D721Med (cell line): ENCODE results near the gene KLHL33.

Experiments
- DNase-seq: peaks from one replicate; pipeline ENCODE4 v3.0.0; 2011; ENCODE audit warnings: low spot score; ENCODE audit not compliant: insufficient read length
- FAIRE-seq: peaks from 2 replicates; lab custom pipeline; 2011; peaks lifted over from hg19 to GRCh38; lab: Jason Lieb, UNC
- CTCF ChIP-seq: IDR thresholded peaks from 2 replicates; pipeline ENCODE4 v1.5.1; 2012; ENCODE audit warnings: mild to moderate bottlenecking, control low read depth; ENCODE audit not compliant: insufficient read depth; ENCODE audit errors: missing control alignments

KLHL33 gene

DNA sequence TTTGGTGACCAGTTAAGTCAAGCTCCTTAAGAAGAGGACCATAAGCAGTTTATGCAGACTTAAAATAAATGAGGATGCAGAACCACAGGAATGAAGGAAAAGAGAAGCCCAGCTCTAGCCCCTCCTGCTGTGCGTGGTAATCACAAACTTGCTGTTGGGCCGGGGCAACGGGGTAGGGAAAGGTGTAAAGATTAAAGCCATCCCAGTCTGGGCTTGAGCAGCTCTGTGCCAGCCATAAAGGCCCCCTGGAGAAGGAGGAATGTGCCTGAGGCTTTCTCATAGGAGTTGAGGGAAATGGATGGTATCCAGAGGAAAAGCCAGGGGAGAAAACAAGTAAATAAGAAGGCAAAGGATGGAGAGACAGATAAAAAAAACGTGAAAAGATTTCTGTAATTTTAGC is 47.8 kb downstream of the KLHL33 start:
- TF ChIP-seq CTCF: no peak
- DNase-seq (no peak), FAIRE-seq (no peak)

DNA sequence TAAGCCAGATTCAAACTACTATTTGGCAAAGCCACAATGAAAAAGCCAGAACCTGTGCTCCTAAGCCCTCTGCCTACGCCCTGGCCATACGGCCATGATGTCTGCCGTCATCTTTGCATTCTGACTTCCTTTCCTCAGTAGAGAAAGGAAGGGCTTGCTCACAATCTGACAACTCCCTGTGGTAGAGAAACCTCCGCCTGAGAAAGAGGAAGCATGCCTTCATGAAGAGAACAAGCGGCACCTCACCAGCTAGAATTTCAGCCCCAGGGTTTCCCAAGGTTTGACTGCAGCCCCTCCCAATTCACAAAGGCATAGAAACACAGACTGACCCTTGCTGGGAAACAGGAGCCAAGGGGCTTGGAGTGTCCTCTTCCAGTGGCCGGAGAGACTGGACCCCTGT is 48.4 kb downstream of the KLHL33 start:
- FAIRE-seq (no peak), DNase-seq (no peak)
- no peak for TF ChIP-seq CTCF

DNA sequence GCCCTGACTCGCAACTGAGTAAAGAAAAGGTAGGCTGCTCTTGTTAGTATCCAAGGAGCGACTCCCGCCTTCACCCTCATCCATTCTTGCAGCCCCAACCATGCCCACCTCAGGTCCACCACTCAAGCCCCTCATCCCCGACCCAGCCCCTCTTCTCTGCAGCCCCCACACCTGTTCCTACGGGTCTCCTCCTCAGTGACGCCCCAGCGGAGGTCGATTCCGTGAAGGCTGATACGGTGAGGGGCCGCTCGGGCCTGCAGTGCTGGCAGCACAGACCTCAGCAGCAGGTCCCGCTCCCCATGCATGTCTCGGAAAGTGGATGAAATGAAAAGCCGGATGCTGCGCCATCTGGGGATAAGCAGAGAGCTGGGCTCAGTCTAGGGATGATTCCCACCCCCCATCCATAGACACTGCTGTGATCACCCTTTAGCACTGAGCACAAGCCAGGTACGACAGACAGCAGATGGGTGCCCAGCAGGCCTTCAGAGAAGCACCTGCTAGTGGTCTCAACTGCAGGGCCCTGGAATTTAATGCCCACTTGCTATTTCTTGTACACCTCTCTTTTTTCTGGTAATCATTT is 49.6 kb downstream of the KLHL33 start:
- FAIRE-seq (no peak), DNase-seq (no peak)
- no peak for TF ChIP-seq CTCF

DNA sequence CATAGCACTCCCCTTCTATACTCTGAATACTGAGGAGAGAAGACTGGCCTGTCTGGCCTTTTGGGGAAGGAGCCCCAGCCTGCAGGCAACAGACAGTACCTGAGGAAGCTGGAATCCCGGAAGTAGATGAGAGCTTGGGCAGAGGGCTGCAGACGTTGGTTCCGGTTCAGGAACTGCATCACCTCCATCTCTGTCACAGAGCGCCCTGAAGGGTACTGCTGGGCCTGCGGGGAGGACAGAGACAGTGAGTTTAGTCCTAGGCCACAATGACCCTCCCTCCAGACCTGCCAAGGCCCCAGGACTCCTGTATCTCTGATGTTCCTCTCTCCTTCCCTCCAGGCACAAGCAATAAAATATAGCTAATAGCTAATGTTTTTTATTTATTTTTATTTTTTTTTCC is 51.1 kb downstream of the KLHL33 start:
- no peak for TF ChIP-seq CTCF
- no peak for FAIRE-seq

DNA sequence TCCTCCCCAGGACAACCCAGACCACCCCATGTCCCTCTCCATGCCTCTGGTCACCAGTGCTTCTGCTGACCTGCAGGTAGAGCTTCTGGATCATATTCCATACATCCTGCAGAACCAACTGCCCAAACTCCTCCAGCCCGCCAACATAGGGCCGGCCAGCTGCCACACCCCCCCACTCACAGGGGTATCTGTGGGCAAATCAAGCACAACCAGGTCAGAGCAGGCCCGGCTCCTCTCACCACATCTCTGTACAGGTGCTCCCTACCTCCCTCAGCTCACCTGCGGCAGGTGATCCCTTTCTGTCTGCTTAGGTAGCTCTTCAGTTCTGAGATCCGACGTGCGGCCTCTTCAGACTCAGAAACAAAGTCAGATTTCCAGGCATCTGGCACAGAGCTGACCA is 51.6 kb downstream of the KLHL33 start:
- no peak for DNase-seq
- TF ChIP-seq CTCF: no peak
- no peak for FAIRE-seq

More for the DNA sequence above, 51.1 kb downstream of the KLHL33 start:
- DNase-seq: no peak

GRCh38 chr14:20383636-20384035 is 52.3 kb downstream of the KLHL33 start:
- no peak for TF ChIP-seq CTCF
- no peak for FAIRE-seq
- no peak for DNase-seq

- DNase-seq (no peak), FAIRE-seq (no peak)
- no peak for TF ChIP-seq CTCF
These were observed 52.9 kb downstream of the KLHL33 start for GRCh38 chr14:20383032-20383431.
